Fibroblast of skin of left biceps (primary cell): ENCODE measurements around the gene BMPR1A.
A peak's percentile ranks its signal among the peaks of the same experiment; 100 is the strongest.
"Not testable (repeated sequence)": the region's sequence is repeated elsewhere in the genome, so short reads cannot be mapped to it uniquely, and the experiment has no call there.

Experiments used
- DNase-seq, 2 experiments: peaks; one replicate each; pipeline ENCODE4 v3.0.0-alpha.2; 2013; ENCODE audit warnings: low read depth in 2 of 2

Gene BMPR1A

GRCh38 chr10:86729677-86730076, 26.7 kb upstream of the BMPR1A start:
- no peak for DNase-seq

- DNase-seq = no peak
These were observed 26.2 kb upstream of the BMPR1A start for GRCh38 chr10:86730227-86730626.

GRCh38 chr10:86732771-86733170, 23.6 kb upstream of the BMPR1A start:
- no peak for DNase-seq

GRCh38 chr10:86733260-86733671, 23.2 kb upstream of the BMPR1A start:
- no peak for DNase-seq

- DNase-seq = no peak
These were observed 22.0 kb upstream of the BMPR1A start for GRCh38 chr10:86734207-86734988.

GRCh38 chr10:86735278-86735677, 21.1 kb upstream of the BMPR1A start:
- DNase-seq = not testable (repeated sequence)

- DNase-seq = no peak
These were observed 14.2 kb upstream of the BMPR1A start for GRCh38 chr10:86742230-86742629.

- no peak for DNase-seq
These were observed 12.2 kb upstream of the BMPR1A start for GRCh38 chr10:86744067-86744725.

- no peak for DNase-seq
These were observed 8.4 kb upstream of the BMPR1A start for GRCh38 chr10:86747796-86748581.

- DNase-seq = no peak
These were observed 6.6 kb upstream of the BMPR1A start for GRCh38 chr10:86749854-86750253.

GRCh38 chr10:86751477-86751876, 4.9 kb upstream of the BMPR1A start:
- DNase-seq = no peak

- DNase-seq = no peak
These were observed 4.1 kb upstream of the BMPR1A start for GRCh38 chr10:86752311-86752710.

GRCh38 chr10:86753051-86753450, 3.4 kb upstream of the BMPR1A start:
- no peak for DNase-seq

- DNase-seq = no peak
These were observed 2.6 kb upstream of the BMPR1A start for GRCh38 chr10:86753638-86754434.

- no peak for DNase-seq
These were observed 1.0 kb upstream of the BMPR1A start for GRCh38 chr10:86755454-86755739.

GRCh38 chr10:86755740-86756510, 494 bp upstream of the BMPR1A start:
- peak in 1 of 2 experiments; percentile 17 for DNase-seq

GRCh38 chr10:86757113-86757972, 924 bp downstream of the BMPR1A start:
- DNase-seq = peak; percentile 36 to 39

- DNase-seq = no peak
These were observed 2.0 kb downstream of the BMPR1A start for GRCh38 chr10:86758189-86759072.

GRCh38 chr10:86759073-86759672, 2.8 kb downstream of the BMPR1A start:
- DNase-seq = no peak
